HG03280 (cell line): Measurements from ENCODE around the gene DNAAF1.
A peak's percentile ranks its signal among the peaks of the same experiment; 100 is the strongest.

Experiments
- ATAC-seq: cut with Tn5 transposase; IDR thresholded peaks from one replicate; pipeline ENCODE4 v1.9.1; 2021; ENCODE audit warnings: mild to moderate bottlenecking, moderate library complexity; ENCODE audit not compliant: unreplicated experiment

Gene DNAAF1

DNA sequence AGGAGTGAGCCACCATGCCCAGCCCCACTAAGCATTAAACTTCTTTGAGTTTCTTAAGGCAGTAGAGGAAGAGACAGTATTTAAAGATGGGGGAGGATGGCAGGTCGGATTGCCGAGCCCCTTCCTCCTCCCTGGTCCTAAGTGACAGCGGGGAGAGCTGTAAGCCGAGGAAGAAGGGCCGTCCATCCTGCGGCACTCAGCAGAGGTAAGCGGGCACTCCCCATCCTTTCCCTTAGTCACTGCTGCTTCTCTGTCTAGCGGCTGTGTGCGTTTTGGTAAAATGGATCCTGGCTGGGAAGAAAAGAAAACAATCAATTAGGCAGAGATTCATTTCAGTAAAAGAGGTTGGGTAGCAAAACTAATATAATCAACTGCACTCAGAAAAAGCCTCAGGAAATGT, 13.9 kb downstream of the DNAAF1 start:
- no peak for ATAC-seq

DNA sequence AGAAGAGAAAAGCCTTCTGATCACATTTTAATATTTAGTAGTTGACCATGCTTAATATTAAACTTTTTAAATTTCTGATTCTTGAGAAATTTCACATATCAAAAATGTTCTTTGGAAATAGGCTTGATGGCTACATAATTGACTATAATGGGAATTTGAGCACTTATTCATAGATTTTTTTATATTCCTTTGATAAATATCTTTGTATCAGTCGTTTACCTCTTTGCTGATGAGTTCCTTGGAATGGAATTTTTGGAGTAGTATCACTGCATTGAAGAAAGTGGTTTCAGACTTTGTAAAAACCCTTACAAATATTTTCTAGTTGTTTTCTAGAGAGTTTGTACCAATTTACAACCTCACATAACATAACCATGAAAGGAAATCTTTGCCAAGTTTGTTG, 14.7 kb downstream of the DNAAF1 start:
- no peak for ATAC-seq

DNA sequence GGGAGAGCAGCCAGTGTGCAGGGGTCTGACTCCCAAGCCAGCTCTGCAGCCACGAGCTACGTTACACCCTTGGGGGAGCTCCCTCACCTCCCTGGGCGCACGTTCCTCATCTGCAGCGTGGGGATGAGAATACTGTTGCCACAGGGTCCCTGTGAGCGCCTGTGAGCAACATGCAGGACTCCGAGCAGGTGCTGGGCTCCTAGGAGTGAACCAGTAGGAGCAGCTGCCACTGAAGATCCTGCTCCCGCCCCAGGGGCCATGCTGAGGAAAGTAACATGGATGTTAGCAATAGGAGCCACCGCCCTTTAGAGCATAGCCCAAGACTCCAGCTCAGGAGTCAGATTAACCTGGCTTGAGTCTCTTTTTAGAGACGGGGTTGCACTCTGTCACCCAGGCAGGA, 15.9 kb downstream of the DNAAF1 start:
- no peak for ATAC-seq

DNA sequence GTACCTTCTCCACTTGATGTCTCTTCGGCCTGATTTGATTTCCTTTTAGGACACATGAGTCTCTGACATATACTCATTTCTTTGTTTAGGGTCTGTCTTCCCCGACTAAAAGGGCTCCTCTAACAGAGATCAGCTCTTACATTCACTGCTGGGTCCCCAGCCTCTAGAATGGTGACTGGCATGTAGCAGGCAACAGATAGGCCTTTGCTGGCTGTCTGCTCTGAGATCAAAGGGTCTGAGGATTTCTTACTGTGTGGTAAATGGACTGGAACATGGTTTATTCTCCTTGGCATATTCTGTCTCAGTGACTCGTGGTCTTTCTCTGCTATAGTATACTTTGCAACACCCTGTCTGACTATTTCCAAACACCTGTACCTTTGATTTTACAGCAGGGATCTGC, 16.7 kb downstream of the DNAAF1 start:
- ATAC-seq = no peak

DNA sequence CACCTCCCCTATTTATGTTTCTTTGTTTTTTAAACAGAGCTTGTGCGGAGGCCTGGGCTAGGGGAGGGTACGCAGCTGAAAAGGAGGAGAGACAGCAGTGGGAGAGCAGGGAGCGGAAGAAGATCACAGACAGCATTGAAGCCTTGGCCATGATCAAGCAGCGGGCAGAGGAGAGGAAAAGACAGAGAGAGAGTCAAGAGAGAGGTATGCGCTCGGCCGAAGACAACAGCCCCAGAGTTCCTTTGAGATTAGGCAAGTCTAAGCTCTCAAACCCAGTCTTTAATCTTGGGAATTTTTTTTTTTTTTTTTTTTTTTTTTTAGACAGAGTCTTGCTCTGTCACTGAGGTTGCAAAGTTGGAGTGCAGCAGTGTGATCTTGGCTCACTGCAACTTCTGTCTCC, 20.6 kb downstream of the DNAAF1 start:
- no peak for ATAC-seq

DNA sequence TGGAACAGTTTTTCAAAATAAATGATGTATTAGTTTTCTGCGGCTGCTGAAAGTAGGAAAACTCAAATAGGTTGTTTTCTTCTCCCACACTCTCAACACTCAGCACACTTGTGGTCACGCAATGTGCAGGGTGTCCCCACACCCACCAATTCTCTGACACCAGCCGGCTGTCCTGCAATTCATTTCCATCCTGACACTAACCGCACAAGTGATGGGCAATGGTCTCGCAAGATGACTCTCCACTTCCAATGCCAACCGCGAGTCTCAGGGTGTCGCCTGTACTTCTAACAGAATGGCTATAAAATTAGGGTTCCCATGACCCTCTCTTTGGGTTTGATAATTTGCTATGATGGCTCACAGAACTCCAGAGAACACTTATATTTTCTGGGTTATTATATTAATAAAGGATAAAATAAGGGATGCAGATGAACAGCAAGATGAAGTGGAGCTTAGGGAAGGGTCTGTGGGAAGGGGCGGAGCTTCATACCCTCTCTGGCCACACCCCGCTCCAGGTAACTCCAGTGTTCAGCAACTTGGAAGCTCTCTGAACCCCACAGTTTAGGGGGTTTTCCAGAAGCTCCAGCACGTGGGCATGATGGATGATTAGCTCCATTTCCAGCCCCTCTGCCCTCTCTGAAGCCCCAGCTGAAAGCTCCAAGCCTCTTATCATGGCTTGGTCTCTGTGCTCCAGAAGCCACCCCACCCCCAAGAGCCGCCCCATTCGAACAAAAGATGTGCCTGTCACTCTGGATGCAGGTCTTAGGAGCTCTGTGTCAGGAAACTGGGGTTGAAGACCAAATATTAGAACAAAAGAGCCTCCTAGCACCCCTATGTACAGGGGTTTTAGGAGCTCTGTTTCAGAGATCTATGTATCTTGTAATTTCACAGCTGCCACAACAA, 21.9 kb downstream of the DNAAF1 start:
- ATAC-seq = no peak

DNA sequence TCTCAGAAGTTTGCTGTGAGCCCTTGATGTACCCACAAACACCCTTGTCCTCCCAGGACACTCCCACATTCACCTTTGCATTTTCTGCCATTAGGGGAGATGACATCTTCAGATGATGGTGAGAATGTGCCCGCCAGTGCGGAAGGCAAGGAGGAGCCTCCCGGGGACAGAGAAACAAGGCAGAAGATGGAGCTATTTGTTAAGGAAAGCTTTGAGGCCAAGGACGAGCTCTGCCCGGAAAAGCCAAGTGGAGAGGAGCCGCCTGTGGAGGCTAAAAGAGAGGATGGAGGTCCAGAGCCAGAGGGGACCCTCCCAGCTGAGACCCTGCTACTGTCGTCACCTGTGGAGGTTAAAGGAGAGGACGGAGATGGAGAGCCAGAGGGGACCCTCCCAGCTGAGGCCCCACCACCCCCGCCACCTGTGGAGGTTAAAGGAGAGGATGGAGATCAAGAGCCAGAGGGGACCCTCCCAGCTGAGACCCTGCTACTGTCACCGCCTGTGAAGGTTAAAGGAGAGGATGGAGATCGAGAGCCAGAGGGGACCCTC, 24.7 kb downstream of the DNAAF1 start:
- no peak for ATAC-seq

DNA sequence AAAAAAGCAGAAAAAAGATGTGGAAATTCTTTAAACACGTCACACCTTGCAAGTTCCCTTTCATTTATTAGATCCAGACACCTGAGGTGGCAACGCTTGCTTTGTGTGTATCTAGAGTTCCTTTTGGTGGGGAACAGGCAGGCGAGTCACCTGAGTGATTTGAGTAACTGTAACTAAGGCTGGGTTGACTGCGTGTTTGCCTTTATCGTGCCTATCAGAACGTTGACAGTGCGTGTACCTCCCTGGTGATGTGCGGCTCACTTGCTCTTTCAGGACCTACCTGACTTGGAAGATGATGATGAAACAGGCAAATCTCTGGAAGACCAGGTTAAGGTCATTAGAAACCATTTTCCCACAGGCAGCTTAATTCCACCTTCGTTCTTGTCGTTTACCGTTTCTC, 29.3 kb downstream of the DNAAF1 start:
- no peak for ATAC-seq

DNA sequence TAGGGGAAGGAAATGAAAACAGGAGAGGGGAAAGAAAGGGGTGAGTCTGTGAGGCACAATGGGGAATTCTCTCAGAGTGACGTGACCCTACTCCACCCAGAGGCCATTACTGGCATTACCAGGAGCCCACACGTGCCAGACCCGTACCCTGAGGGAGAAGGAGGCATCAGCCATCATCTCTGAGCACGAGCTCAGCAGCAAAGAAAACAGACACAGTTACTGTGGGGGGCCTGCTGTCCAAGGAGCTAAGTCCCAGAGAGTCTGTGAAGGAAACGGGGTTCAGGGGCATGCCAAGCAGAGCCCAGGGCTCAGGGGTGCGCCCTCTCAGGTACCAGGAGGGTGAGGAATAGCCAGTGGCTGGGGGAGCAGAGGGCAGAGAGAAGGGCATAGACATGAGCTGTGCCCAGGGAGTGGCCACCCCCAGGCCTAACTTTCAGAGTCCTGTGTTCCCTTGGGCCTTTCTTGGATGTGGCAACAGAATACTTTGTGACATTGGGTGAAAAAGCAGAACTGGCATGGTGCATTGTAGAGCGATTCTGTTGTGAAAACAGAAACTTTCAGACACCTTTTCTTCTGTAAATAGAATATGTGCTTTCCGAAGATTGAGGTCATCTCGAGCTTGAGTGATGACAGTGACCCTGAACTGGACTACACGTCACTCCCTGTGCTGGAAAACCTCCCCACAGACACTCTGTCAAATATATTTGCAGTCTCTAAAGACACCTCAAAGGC, 30.4 kb downstream of the DNAAF1 start:
- peak; percentile 69 for ATAC-seq

DNA sequence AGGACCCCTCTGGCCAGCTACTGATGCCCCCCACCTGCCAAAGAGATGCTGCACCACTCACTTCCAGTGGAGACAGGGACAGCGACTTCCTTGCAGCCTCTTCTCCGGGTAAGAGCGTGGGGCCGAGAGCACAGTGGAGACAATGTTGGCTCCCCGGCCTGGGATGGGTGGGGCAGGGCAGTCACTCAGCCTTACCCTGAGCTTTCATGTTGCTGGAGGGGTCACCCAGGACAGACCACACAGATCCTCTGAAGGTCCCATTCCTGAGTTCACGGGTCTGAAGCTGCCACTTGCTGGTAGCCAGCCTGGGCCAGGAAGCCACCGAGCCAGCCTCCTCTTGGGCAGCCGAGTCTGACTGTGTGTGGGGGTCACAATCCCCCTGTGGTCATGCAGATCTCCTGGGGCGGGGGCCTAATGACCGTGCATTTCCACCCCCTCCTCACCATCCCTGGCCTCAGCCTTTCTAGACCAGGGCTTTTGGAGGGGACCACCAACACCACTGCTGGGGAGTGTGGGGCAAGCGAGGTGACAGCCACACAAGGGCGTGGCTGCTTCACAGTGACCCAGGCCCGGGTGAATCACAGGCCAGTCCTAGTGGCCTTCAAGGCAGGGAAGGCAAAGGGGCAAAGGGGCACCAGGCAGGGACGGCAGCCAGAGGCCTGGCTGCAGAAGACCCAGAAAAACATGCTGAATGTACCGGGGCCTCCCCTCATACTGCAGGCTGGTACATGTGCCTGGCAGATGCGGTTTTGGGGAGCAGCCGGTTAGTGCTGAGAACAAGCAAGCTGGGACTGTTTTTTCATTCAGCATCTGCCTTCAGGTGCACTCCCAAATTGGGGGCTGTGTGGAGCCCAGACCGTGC, 31.3 kb downstream of the DNAAF1 start:
- no peak for ATAC-seq

DNA sequence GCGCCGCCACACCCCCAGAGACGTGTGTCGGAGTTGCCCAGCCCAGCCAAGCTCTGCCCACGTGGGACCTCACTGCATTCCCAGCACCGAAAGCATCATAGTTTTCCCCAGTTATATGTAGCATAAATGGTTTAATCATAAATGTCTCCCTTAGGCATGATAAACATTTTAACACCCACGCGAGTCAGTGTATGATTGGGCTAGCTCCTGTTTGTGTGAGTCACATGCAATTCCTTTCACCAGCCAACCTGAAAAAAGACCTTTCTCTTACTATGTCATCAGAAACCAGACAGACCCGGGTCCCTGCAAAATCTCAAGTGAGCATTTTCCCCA, 32.6 kb downstream of the DNAAF1 start:
- no peak for ATAC-seq

DNA sequence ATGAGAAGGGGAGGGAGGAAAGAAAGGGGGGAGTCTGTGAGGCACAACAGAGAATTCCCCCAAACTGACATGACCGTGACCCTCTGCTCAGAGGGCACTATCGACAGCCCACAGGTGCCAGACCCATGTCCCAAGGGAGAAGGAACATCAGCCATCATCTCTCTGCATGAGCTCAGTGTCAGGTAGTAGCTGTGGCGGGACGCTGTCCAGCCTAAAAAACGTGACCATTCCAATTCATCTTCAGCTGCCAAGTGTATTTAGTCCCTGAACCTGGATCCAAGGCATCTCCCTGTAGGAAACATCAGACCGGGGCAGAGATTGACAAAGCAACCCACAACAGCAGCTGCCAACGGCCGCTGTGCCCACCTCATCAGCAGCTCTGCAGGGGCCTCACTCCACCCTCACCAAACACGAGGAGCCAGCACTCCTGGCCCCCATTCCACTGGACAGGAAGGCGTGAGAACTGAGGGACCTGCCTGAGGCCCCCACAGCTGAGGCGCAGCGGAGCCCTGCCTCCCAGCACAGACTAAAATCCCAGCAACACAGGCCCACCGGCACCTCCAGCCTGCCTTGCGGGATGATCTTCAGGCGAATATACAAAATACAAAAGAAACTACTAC, 33.1 kb downstream of the DNAAF1 start:
- no peak for ATAC-seq

DNA sequence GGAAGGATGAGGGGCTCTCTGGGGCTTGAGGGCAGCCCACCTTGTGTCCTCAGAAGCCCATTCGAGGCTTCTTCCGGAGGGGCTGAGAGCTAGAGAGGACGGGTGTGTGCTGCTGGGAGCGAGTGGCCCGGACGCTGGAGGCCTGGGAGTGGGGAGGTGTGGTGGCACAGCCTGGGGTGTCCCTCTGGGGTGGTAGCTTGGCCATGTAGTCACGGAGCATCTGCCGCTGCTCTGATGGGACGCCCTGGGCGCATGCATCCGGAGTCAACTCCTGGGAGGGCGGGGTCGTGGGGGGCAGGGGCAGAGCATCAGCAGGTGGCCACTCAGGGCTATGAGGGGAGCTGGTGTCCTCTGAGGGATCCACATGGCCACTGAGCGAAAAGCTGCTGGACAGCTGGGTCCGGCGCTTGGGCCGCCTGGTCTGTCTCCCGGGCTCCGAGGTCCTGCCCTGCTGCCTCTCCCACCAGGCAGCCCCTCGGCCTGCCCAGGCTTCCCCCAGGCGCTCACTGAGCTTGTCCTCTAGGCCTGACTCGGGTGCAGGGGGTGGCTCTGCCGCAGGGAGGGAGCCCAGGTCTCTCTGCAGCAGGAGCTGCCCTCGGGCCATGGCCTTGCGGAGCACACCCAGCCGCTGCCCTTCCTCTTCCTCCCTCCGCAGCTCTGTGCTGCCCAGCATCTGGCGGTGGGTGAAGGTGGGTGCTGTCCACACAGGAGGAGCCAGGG, 33.9 kb downstream of the DNAAF1 start:
- ATAC-seq = no peak

DNA sequence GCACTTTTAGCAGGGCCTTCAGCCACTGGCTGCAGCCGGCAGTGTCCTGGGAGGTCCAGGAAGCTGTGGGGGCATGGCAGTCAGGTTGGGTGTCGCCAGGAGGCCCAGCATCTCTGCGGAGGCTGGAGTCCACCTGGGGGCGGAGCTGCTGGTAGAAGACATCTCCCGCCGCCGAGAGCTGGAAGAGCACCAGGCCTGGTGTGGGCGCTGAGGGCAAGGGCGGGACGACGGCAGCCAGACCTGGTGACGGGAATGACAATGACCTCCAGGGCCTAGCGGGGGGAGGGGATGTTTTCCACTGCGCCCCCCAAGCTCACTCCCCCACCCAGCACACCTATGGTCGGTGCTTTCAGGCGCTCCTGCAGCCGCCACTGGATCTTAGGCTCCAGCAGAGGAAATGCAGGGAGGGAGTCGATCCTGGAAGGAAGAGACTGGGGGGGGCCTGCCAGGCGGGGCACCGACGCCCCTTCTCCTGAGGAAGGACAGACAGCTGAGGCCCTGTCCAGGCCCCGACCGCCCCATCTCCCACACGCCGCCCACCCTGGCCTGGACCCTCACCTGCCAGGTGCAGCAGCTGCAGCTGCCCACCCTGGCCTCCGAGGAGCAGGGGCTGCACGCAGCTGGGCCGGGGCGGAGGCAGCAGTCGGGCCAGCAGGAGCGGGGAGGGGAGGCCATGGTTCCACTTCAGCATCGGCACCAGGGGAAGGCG, 34.7 kb downstream of the DNAAF1 start:
- ATAC-seq = no peak

DNA sequence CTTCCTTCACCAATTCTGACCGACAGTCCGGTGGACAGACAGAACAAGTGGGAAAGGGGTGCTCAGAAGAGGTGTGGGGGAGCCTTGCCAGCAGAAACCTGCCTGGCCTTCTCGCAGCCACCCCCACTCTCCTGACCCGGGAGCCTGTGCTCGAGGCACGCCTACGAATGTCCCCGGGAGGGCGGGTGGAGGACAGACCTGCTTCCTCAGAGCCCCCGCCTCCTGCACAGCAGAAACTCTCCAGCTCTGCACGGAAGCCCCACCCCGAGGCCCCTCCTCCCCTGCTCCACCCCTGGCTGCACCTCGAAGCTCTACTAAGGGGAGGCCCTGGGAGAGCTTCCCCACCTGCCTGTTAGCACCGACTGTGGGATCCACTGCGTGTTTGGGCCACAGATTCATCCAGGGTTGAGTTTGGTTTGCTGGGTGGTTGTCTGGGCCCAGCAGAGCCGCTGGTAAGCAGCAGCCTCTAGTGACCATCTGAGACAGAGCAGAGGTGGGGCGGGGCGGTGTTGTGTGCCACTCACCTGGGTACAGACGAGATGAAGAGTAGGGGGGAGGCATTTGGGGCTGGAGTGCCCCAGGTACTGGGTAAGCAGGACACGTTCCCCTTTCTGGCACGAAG, 35.5 kb downstream of the DNAAF1 start:
- no peak for ATAC-seq

DNA sequence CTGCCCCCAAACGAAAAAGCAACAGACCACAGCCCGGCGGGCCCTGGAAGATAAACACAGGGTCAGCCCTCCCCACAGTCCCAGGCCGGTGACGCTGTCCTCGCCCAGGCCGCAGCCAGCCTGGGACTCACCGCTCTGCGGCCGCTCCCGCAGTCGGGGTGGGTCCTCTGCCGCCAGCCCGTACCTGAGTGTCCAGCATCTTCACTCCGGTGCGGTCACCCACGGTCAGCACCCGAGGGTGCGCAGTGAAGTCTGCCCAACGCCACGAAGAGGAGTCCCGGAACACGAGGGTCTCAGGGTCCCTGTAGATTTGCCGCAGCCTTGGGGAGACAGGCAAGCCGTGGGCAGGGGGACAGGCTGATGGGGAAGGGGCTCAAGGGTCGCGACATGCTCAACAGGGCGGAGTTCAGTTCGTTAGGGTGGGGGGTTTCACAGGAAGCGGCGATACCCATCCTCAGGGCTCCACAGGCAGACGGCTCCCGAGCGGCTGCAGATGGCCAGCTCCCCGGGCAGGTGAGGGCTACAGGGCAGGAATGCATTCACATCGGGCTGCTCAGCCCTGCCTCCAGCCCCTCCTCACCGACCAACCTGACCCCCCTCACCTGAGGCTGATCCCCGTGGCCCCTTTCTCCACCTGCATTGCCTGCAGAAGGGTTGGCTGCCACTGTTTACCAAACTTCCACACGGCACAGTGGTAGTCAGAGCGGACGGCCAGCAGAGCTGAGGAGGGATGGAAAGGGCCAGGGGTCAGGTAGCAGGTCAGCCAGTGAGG, 36.2 kb downstream of the DNAAF1 start:
- no peak for ATAC-seq

DNA sequence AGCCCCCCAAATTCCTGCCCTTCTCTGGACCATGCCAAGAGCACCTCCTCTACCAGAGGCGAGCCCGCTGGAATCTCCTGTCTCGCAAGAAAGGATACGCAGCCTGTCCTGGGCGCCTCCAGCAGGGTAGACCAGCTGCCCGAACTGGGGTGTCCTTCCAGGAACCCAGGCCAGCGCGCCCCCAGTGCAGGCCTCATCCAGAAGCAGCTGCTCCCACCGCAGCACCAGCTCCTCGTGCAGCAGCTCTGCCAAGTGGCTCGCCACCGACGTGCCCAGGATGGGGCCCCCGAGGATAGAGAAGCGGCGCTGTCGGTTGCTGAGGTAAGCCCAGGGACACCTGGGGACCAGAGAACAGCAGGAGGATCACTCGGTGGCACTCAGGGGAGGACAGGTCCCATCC, 37.0 kb downstream of the DNAAF1 start:
- no peak for ATAC-seq
